ENCODE measurements around the gene ZNF511. TPM values are rescaled to one million over a fixed set of nuclear protein-coding genes. Genes with fewer than 3 reads are reported as not detected.

Gene ZNF511
- total RNA-seq, 4 donors from 2014 or later = 15.5 to 24.4 (median 17.3) TPM

DNA sequence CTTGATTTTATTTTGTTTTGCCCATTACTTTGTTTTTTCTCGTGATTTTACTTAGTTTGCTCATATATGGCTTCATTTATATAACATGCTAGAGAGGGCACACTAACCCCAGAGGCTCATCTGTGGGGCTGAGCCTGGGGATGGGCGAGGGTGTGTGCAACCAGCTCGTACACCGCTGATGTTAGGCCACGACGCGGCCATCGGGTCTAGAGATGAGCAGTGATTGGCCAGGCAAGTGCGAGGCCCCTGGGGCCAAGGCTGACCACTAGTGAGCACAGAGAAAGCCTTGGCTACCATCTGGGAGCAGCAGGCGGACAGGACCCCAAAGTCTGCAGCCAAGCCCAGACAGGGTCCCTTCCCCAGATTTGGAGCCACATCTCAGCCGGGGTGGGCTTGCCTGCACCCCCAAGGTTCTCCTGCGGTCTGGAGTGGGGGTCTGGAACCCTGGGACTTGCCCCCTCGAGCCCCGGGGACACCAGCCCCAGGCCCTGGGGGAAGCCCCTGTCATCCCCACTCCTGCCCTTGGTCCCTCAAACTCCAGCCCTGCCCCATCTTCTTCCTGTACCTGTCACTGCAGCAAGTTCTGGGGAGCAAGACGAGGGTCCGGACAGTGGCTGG, 45.4 kb downstream of the ZNF511 start:
- TF ChIP-seq EP300 (IDR thresholded peaks at IDR 0.05) = no peak
- TF ChIP-seq POLR2A (IDR thresholded peaks at IDR 0.05) = no peak
- Histone ChIP-seq H3K36me3 (no peaks in the 10 kb centered on the region), H3K4me3 (no peak overlapping the region), H3K27me3 (peaks cover 7% of the 10 kb centered on the region), H3K4me1 (peaks cover 33% of the 10 kb centered on the region), H3K9me3 (no peaks in the 10 kb centered on the region), H3K27ac (no peak overlapping the region)
- 84% methylated on average over 5 of the region's 16 CpGs for WGBS
- peak in 1 of 2 donors; percentile 60 for DNase-seq (ENCODE audit: low spot score in 2 of 2)

DNA sequence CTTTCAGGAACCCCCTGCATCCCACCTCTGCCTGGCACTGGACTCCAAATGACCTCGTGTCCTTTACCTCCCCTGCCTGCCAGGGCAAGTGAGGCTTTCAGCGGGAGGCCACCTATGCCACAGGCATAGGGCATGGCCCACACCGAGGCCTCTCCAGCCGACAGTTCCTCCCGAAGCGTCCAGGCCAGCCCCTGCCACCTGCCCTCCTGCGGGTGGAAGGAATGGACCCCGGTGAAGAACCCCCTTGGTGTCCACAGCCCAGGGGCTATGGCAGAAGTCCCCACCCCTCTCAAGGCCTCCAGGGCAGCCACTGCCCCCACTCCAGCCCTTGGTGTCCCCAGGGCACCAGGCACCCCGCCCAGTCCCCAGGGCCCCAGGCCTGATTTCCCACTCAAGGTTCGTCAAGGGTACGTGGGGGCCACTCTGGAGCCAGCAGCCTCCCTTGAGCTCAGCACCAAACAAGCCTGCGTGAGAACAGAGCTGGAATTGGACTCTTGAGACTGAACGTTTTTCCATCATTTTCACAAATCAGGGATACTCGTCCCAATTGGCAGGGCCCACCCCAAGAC, 46.0 kb downstream of the ZNF511 start:
- no peak overlapping the region for H3K4me3 ChIP-seq
- peaks cover 30% of the 10 kb centered on the region for H3K4me1 ChIP-seq
- no peaks in the 10 kb centered on the region for H3K36me3 ChIP-seq
- peak in 1 of 2 donors; percentile 51 for DNase-seq (ENCODE audit: low spot score in 2 of 2)
- H3K27ac ChIP-seq = no peak overlapping the region
- H3K27me3 ChIP-seq = peaks cover 2% of the 10 kb centered on the region
- WGBS = no CpG with 5 or more reads among the region's 14 CpGs
- TF ChIP-seq POLR2A (IDR thresholded peaks at IDR 0.05) (no peak), POLR2AphosphoS5 (IDR thresholded peaks at IDR 0.05) (no peak)
- H3K9me3 ChIP-seq = no peaks in the 10 kb centered on the region

GRCh38 chr10:133355266-133355665, 46.6 kb downstream of the ZNF511 start:
- no peak overlapping the region for H3K27ac ChIP-seq
- H3K36me3 ChIP-seq = no peaks in the 10 kb centered on the region
- no peaks in the 10 kb centered on the region for H3K9me3 ChIP-seq
- DNase-seq (ENCODE audit: low spot score in 2 of 2) = peak in 1 of 2 donors; percentile 44
- peaks cover 33% of the 10 kb centered on the region for H3K4me1 ChIP-seq
- TF ChIP-seq CTCF (IDR thresholded peaks at IDR 0.05) (no peak), POLR2A (IDR thresholded peaks at IDR 0.05) (no peak), POLR2AphosphoS5 (IDR thresholded peaks at IDR 0.05) (no peak), EP300 (IDR thresholded peaks at IDR 0.05) (no peak)
- no peak overlapping the region for H3K4me3 ChIP-seq
- H3K27me3 ChIP-seq = no peaks in the 10 kb centered on the region
- no CpG with 5 or more reads among the region's 6 CpGs for WGBS

- Histone ChIP-seq H3K4me3 (no peak overlapping the region), H3K27ac (no peak overlapping the region), H3K9me3 (no peaks in the 10 kb centered on the region), H3K27me3 (no peaks in the 10 kb centered on the region), H3K4me1 (peaks cover 35% of the 10 kb centered on the region), H3K36me3 (no peaks in the 10 kb centered on the region)
- TF ChIP-seq POLR2AphosphoS5 (IDR thresholded peaks at IDR 0.05) (no peak), EP300 (IDR thresholded peaks at IDR 0.05) (no peak), CTCF (IDR thresholded peaks at IDR 0.05) (no peak)
- DNase-seq (ENCODE audit: low spot score in 2 of 2) = peak in 1 of 2 donors; percentile 49
- 100% methylated on average over 1 of the region's 3 CpGs for WGBS
Observed at GRCh38 chr10:133355991-133356390, 47.3 kb downstream of the ZNF511 start.

DNA sequence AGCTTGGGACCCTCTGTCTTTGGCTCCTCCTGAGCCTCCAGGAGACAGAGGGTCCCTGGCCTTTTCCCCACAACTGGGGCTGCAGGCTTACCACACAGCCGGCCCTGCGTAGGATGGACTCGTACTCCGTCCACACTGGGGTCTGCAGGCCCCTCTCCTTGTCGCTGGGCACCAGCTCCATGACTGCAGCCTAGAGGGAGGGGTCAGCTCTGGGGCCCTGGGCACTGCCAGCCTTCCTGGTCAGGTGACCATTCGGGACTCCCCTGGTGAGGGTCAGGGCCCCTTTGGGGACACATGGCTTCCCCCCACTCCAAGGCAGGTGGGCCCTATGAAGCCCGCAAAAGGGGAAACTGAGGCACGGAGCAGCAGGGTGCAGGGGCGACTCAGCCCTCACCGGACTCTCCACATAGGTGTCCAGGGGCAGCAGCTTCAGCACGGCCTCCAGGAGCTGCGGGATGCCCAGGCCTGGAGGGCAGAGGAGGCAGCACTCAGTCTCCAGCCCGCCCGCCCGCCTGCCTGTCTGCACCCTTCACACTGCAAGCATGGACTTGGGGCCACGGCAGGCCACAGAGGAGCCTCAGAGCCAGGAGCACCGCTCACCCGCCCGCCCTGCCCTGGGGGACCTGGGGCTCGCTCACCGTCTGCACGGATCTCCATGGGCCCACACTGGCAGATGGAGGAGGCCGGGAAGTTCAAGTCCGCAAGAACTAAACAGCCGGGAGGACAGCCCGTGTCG, 48.0 kb downstream of the ZNF511 start:
- WGBS = 80% methylated on average over 7 of the region's 27 CpGs

More for the DNA sequence above, 48.0 kb downstream of the ZNF511 start:
- H3K36me3 ChIP-seq = peaks cover under 1% of the 10 kb centered on the region
- H3K4me1 ChIP-seq = peaks cover 35% of the 10 kb centered on the region
- peak overlapping the region; percentile 78 for H3K4me3 ChIP-seq
- no peaks in the 10 kb centered on the region for H3K9me3 ChIP-seq
- H3K27ac ChIP-seq = no peak overlapping the region
- TF ChIP-seq CTCF (IDR thresholded peaks at IDR 0.05) = no peak
- no peak for TF ChIP-seq POLR2AphosphoS5 (IDR thresholded peaks at IDR 0.05)
- TF ChIP-seq EP300 (IDR thresholded peaks at IDR 0.05) = no peak
- no peak for TF ChIP-seq POLR2A (IDR thresholded peaks at IDR 0.05)
- no peaks in the 10 kb centered on the region for H3K27me3 ChIP-seq
- DNase-seq (ENCODE audit: low spot score in 2 of 2) = no peak

Measured in suprapubic skin (tissue), 4 donors.